Upper lobe of left lung (tissue), 6 donors: ENCODE measurements around the gene EML4. TPM values are rescaled to one million over a fixed set of nuclear protein-coding genes. Genes with fewer than 3 reads are reported as not detected.

Experiments used
- ATAC-seq, 2 donors: fragments of 200-7000 bp; cut with Tn5 transposase; one replicate each; pipeline ENCODE4 v1.9.1; 2022; ENCODE audit warnings: mild to moderate bottlenecking in 2 of 2, moderate library complexity in 2 of 2; ENCODE audit not compliant: low FRiP score in 2 of 2
- DNase-seq, 2 donors: peaks; one replicate each; pipeline ENCODE4 v3.0.0-alpha.2; 2019 to 2020
- H3K27ac ChIP-seq, 4 donors: fragments of 200-600 bp; sonication (generic); one replicate each; pipeline ENCODE4 v1.5.1; 2016 to 2019
- H3K27me3 ChIP-seq, 4 donors: fragments of 200-600 bp; sonication (generic); one replicate each; pipeline ENCODE4 v1.5.1; 2017 to 2019
- H3K36me3 ChIP-seq, 4 donors: fragments of 200-600 bp; sonication (generic); one replicate each; pipeline ENCODE4 v1.5.1; 2016 to 2019
- H3K4me1 ChIP-seq, 4 donors: fragments of 200-600 bp; sonication (generic); one replicate each; pipeline ENCODE4 v1.5.1; 2018 to 2019
- H3K4me3 ChIP-seq, 4 donors: fragments of 200-600 bp; sonication (generic); one replicate each; pipeline ENCODE4 v1.5.1; 2017 to 2019; ENCODE audit warnings: mild to moderate bottlenecking in 2 of 4, moderate library complexity in 1 of 4
- H3K9me3 ChIP-seq, 4 donors: fragments of 200-600 bp; sonication (generic); one replicate each; pipeline ENCODE4 v1.5.1; 2018 to 2019
- CTCF ChIP-seq, 6 experiments: fragments of 450-650 bp in 4 of 6; fragments of 200-600 bp in 2 of 6; sonication (generic) in 2 of 6; IDR thresholded peaks; one replicate each; pipeline ENCODE4 v1.5.1; 2016 to 2019; ENCODE audit warnings: antibody characterized with exemption in 6 of 6
- EP300 ChIP-seq, 4 donors: sonication (generic); formaldehyde crosslinking; IDR thresholded peaks; one replicate each; pipeline ENCODE4 v1.5.1; 2017; ENCODE audit warnings: antibody characterized with exemption in 4 of 4, control low read depth in 2 of 4
- POLR2A ChIP-seq, 4 donors: fragments of 450-650 bp; IDR thresholded peaks; one replicate each; pipeline ENCODE4 v1.5.1; 2016 to 2017; ENCODE audit warnings: antibody characterized with exemption in 4 of 4, mild to moderate bottlenecking in 2 of 4
- POLR2AphosphoS5 ChIP-seq, 2 donors: sonication (generic); formaldehyde crosslinking; IDR thresholded peaks; one replicate each; pipeline ENCODE4 v1.5.1; 2017; ENCODE audit warnings: antibody characterized with exemption in 2 of 2
- WGBS, 2 donors: methylation state at CpG; one replicate each; pipeline ENCODE4 v1.1.5; 2017 to 2018; 5-methylcytosine and 5-hydroxymethylcytosine counted together
- total RNA-seq, 6 donors: library from RNA; depleted of rRNA in 4 of 6; stranded (reverse); fragments of >200 nt in 4 of 6; gene quantifications; one replicate each; pipeline versions ENCODE4 v1.1.0 to v1.2.1, GENCODE V29; 2016 to 2021
- donor health status: DM: no; HTN: no; CAD: no; lungs with moderate emphysema.
- donor health status: DM: no; HTN: yes; CAD: no; lungs with severe emphysema.

Gene EML4
- total RNA-seq, 6 donors from 2014 or later = 42.7 to 96.9 (median 62.0) TPM

- no peak for DNase-seq
- ATAC-seq = no peak
- Histone ChIP-seq H3K27ac (no peak overlapping the region), H3K4me3 (no peak overlapping the region), H3K36me3 (no peaks in the 10 kb centered on the region), H3K27me3 (no peaks in the 10 kb centered on the region), H3K4me1 (peaks cover 11 to 27% (median 16%) of the 10 kb centered on the region in 4 donors), H3K9me3 (no peaks in the 10 kb centered on the region)
- WGBS, 2 donors = 91 to 98% methylated on average over 2 to 3 of the region's 3 CpGs
- TF ChIP-seq CTCF (IDR thresholded peaks at IDR 0.05) (no peak), POLR2AphosphoS5 (IDR thresholded peaks at IDR 0.05) (no peak), POLR2A (IDR thresholded peaks at IDR 0.05) (no peak), EP300 (IDR thresholded peaks at IDR 0.05) (no peak)
Measured at GRCh38 chr2:42184346-42184745, 15.2 kb downstream of the EML4 start.

GRCh38 chr2:42185220-42185921 lies 16.2 kb downstream of the EML4 start:
- Histone ChIP-seq H3K4me3 (no peak overlapping the region), H3K4me1 (peaks cover 11 to 20% (median 16%) of the 10 kb centered on the region in 4 donors), H3K27me3 (no peaks in the 10 kb centered on the region), H3K27ac (no peak overlapping the region), H3K36me3 (no peaks in the 10 kb centered on the region), H3K9me3 (no peaks in the 10 kb centered on the region)
- TF ChIP-seq POLR2A (IDR thresholded peaks at IDR 0.05) (no peak), CTCF (IDR thresholded peaks at IDR 0.05) (no peak), EP300 (IDR thresholded peaks at IDR 0.05) (no peak), POLR2AphosphoS5 (IDR thresholded peaks at IDR 0.05) (no peak)
- DNase-seq (no peak), ATAC-seq (no peak)
- 71 to 87% methylated on average over 5 of the region's 5 CpGs for WGBS, 2 donors

- DNase-seq = no peak
- WGBS, 2 donors = 74 to 87% methylated on average over 1 of the region's 1 CpG
- Histone ChIP-seq H3K36me3 (no peaks in the 10 kb centered on the region), H3K27me3 (no peaks in the 10 kb centered on the region), H3K9me3 (no peaks in the 10 kb centered on the region), H3K27ac (no peak overlapping the region), H3K4me1 (peaks cover 9 to 20% (median 14%) of the 10 kb centered on the region in 4 donors), H3K4me3 (no peak overlapping the region)
- no peak for ATAC-seq
- TF ChIP-seq POLR2AphosphoS5 (IDR thresholded peaks at IDR 0.05) = no peak
- TF ChIP-seq EP300 (IDR thresholded peaks at IDR 0.05) = no peak
- no peak for TF ChIP-seq POLR2A (IDR thresholded peaks at IDR 0.05)
- TF ChIP-seq CTCF (IDR thresholded peaks at IDR 0.05) = no peak
Measured at GRCh38 chr2:42186366-42186765, 17.2 kb downstream of the EML4 start.

- 96% methylated on average over 8 of the region's 8 CpGs for WGBS, 2 donors
- no peaks in the 10 kb centered on the region for H3K36me3 ChIP-seq
- H3K27ac ChIP-seq = no peak overlapping the region
- no peaks in the 10 kb centered on the region for H3K9me3 ChIP-seq
- ATAC-seq (no peak), DNase-seq (no peak)
- H3K27me3 ChIP-seq = no peaks in the 10 kb centered on the region
- TF ChIP-seq POLR2A (IDR thresholded peaks at IDR 0.05) (no peak), CTCF (IDR thresholded peaks at IDR 0.05) (no peak), EP300 (IDR thresholded peaks at IDR 0.05) (no peak)
- H3K4me3 ChIP-seq = no peak overlapping the region
- H3K4me1 ChIP-seq = peaks cover 9 to 20% (median 14%) of the 10 kb centered on the region in 4 donors
Measured at GRCh38 chr2:42186945-42187632, 17.9 kb downstream of the EML4 start.
